AG09309 (cell line): ENCODE measurements around the gene IGFBP6.

Experiments used
- DNase-seq: peaks from one replicate; pipeline ENCODE4 v3.0.0-alpha.2; 2010; ENCODE audit warnings: low read depth
- H3K4me3 ChIP-seq: 2 replicates; pipeline ENCODE4 v1.5.1; 2011; ENCODE audit warnings: mild to moderate bottlenecking, low read depth, low read length, moderate library complexity; ENCODE audit not compliant: control insufficient read depth
- CTCF ChIP-seq: IDR thresholded peaks from 2 replicates; pipeline ENCODE4 v1.5.1; 2011; ENCODE audit warnings: mild to moderate bottlenecking, low read depth, low read length, inconsistent platforms; ENCODE audit not compliant: insufficient read depth, control insufficient read depth; ENCODE audit errors: missing control alignments

Gene IGFBP6, protein sequence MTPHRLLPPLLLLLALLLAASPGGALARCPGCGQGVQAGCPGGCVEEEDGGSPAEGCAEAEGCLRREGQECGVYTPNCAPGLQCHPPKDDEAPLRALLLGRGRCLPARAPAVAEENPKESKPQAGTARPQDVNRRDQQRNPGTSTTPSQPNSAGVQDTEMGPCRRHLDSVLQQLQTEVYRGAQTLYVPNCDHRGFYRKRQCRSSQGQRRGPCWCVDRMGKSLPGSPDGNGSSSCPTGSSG

GRCh38 chr12:53097564-53098353 lies at the start of gene IGFBP6:
Gene IGFBP6 (plus strand): TSS chr12:53097667. CDS start chr12:53097718, 51 bp downstream.
- H3K4me3 ChIP-seq = peak within 1 kb of the TSS; percentile 76
- TF ChIP-seq CTCF = no peak
- no peak for DNase-seq

- H3K4me3 ChIP-seq = peak overlapping the region; percentile 41
- TF ChIP-seq CTCF = no peak
- DNase-seq = no peak
These were observed 49.3 kb upstream of the IGFBP6 start for GRCh38 chr12:53048033-53048779.

GRCh38 chr12:53048780-53049401 lies 48.6 kb upstream of the IGFBP6 start:
- no peak for DNase-seq
- peak overlapping the region; percentile 77 for H3K4me3 ChIP-seq
- TF ChIP-seq CTCF = no peak

DNA sequence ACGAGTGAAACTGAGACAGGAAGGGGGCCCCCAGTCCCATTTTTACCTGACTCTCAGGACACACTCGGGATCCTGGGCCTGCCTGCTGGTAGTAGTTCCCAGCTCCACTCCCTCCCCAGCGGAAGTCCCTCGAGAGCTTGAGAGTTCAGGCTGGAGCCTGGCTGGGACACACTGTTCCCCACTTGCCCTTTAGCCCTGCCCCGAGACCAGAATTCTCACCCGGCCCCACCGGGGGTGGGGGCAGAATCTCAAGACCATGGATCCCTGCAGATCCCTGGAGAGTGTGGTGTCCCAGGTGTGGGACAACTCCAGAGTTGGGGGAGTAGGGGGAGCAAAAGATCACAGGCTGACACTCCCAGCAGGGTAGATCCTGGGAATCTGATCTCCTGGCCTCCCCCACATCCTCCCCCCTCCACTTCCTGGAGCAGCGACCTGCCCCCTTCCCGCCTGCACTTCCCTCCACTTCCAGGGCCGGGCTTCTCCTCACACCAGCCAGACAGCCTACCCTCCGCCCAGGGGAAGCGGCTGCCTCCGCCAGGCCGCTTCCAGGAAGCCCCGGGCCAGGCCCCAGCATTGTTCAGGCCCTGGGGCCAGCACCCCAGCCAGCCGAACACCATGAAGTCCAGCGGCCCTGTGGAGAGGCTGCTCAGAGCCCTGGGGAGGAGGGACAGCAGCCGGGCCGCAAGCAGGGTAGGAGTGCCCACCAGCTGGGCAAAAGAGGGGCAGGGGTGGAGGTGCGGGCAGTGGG lies 47.7 kb upstream of the IGFBP6 start, which contains the start of gene TNS2:
TNS2 (plus strand) TSS at position 495 of the 748 bp plus-strand sequence; CDS start at position 616, 121 bp downstream.
- peak within 1 kb of the TSS; percentile 77 for H3K4me3 ChIP-seq
- TF ChIP-seq CTCF = no peak
- no peak for DNase-seq

- no peak for DNase-seq
- peak overlapping the region; percentile 77 for H3K4me3 ChIP-seq
- no peak for TF ChIP-seq CTCF
These were observed 46.9 kb upstream of the IGFBP6 start for GRCh38 chr12:53050426-53051057.
